ENCODE results near the gene HIGD1B. TPM values are rescaled to one million over a fixed set of nuclear protein-coding genes. Genes with fewer than 3 reads are reported as not detected.

The HIGD1B gene
- total and polyA plus RNA-seq, 8 donors = 0.35 to 14.6 (median 1.4) TPM; not detected in 1

GRCh38 chr17:44889003-44889402 lies 41.3 kb downstream of the HIGD1B start:
- FAIRE-seq (no peak), DNase-seq (no peak), ATAC-seq (no peak)
- intact Hi-C loops (cut with DNase I) = no loop called here
- Histone ChIP-seq H3K9me3 (no peaks in the 10 kb centered on the region), H3K36me3 (peaks cover 0 to 23% (median 13%) of the 10 kb centered on the region in 3 donors), H3K4me1 (no peaks in the 10 kb centered on the region), H3K27ac (no peak overlapping the region), H3K27me3 (no peaks in the 10 kb centered on the region), H3K4me3 (no peak overlapping the region)
- TF ChIP-seq CTCF (IDR thresholded peaks at IDR 0.05) = no peak
- WGBS, 2 donors = 54 to 65% methylated on average over 7 of the region's 7 CpGs

GRCh38 chr17:44892250-44892649 lies 44.6 kb downstream of the HIGD1B start:
- intact Hi-C loops (cut with DNase I) = no loop called here
- no peak for TF ChIP-seq CTCF (IDR thresholded peaks at IDR 0.05)
- no peak overlapping the region for H3K27ac ChIP-seq
- peaks cover 0 to 2% (median 0%) of the 10 kb centered on the region in 3 donors for H3K4me1 ChIP-seq
- H3K27me3 ChIP-seq = no peaks in the 10 kb centered on the region
- H3K36me3 ChIP-seq = peaks cover 0 to 15% (median 7%) of the 10 kb centered on the region in 3 donors
- H3K4me3 ChIP-seq = no peak overlapping the region
- H3K9me3 ChIP-seq = no peaks in the 10 kb centered on the region
- DNase-seq = no peak
- no peak for FAIRE-seq
- no peak for ATAC-seq

- 90 to 97% methylated on average over 4 of the region's 4 CpGs for WGBS, 2 donors
- DNase-seq (no peak), FAIRE-seq (no peak), ATAC-seq (no peak)
- Histone ChIP-seq H3K9me3 (no peaks in the 10 kb centered on the region), H3K27me3 (no peaks in the 10 kb centered on the region), H3K4me3 (no peak overlapping the region), H3K36me3 (peaks cover 0 to 15% (median 7%) of the 10 kb centered on the region in 3 donors), H3K4me1 (peaks cover 0 to 15% (median 5%) of the 10 kb centered on the region in 3 donors), H3K27ac (no peak overlapping the region)
- TF ChIP-seq CTCF (IDR thresholded peaks at IDR 0.05) = no peak
- intact Hi-C loops (cut with DNase I) = no loop called here
Observed at GRCh38 chr17:44894642-44895041, 47.0 kb downstream of the HIGD1B start.

- intact Hi-C loops (cut with DNase I) = no loop called here
- DNase-seq (no peak), ATAC-seq (no peak), FAIRE-seq (no peak)
- Histone ChIP-seq H3K27me3 (no peaks in the 10 kb centered on the region), H3K4me3 (peak overlapping the region; percentile 67 to 75 (median 72)), H3K9me3 (no peaks in the 10 kb centered on the region), H3K27ac (peak overlapping the region; percentile 97 to 98 (median 98)), H3K36me3 (peaks cover 0 to 6% (median 0%) of the 10 kb centered on the region in 3 donors), H3K4me1 (peaks cover 0 to 19% (median 5%) of the 10 kb centered on the region in 3 donors)
- 0 to 1% methylated on average over 7 of the region's 7 CpGs for WGBS, 2 donors
- TF ChIP-seq CTCF (IDR thresholded peaks at IDR 0.05) = no peak
Observed at GRCh38 chr17:44898768-44899073, 51.0 kb downstream of the HIGD1B start.

- peaks cover 0 to 1% (median 0%) of the 10 kb centered on the region in 3 donors for H3K36me3 ChIP-seq
- H3K9me3 ChIP-seq = no peaks in the 10 kb centered on the region
- ATAC-seq (peak; percentile 96 to 98 (median 98)), DNase-seq (peak; percentile 87 to 96 (median 92)), FAIRE-seq (no peak)
- peak within 1 kb of the TSS; percentile 67 to 75 (median 72) for H3K4me3 ChIP-seq
- TF ChIP-seq CTCF (IDR thresholded peaks at IDR 0.05) = no peak
- 0% methylated on average over 54 of the region's 54 CpGs for WGBS, 2 donors
- peaks cover 0 to 19% (median 5%) of the 10 kb centered on the region in 3 donors for H3K4me1 ChIP-seq
- no peaks in the 10 kb centered on the region for H3K27me3 ChIP-seq
- intact Hi-C loops (cut with DNase I) = no loop called here
- peak within 1 kb of the TSS; percentile 97 to 98 (median 98) for H3K27ac ChIP-seq
Observed at GRCh38 chr17:44899074-44899782, 51.5 kb downstream of the HIGD1B start, which contains the start of gene EFTUD2. Gene EFTUD2 (minus strand): TSS chr17:44899445. CDS start chr17:44894521, 4,924 bp downstream.
